HepG2 (cell line): Measurements from ENCODE around the gene GCNT3. TPM values are rescaled to one million over a fixed set of nuclear protein-coding genes. Genes with fewer than 3 reads are reported as not detected.

Source experiments
- ATAC-seq: fragments of 200-7000 bp; cut with Tn5 transposase; 3 replicates; pipeline ENCODE4 v1.9.1; 2020; ENCODE audit warnings: mild to moderate bottlenecking, moderate library complexity
- BruUV-seq: library from RNA; stranded (reverse); fragments of 400-500 nt; replicated peaks from 2 replicates; lab custom pipeline; 2021; lab: Mats Ljungman, UMichigan
- CTCF ChIA-PET: fragments of 300-600 bp; formaldehyde crosslinking; extraction: SDS; loops from one replicate; lab custom pipeline; 2021; ENCODE audit warnings: low total read pairs, inconsistent platforms, low intra/inter-chr PET ratio; lab: Yijun Ruan, JAX
- POLR2A ChIA-PET: fragments of 350-600 bp; sonication (Branson Sonifier 250); formaldehyde crosslinking; loops from one replicate; lab custom pipeline; 2020; ENCODE audit warnings: antibody characterized with exemption, inconsistent platforms; lab: Yijun Ruan, JAX
- DNase-seq: peaks from one replicate; pipeline ENCODE4 v3.0.0-alpha.2; 2015; ENCODE audit warnings: low spot score
- FAIRE-seq: peaks from 3 replicates; lab custom pipeline; 2011; peaks lifted over from hg19 to GRCh38; lab: Jason Lieb, UNC
- H2AFZ ChIP-seq: one replicate; pipeline ENCODE4 v1.6.1; 2011; ENCODE audit warnings: low read length, inconsistent platforms
- H3K27ac ChIP-seq: fragments of 300-600 bp; 3 replicates; pipeline ENCODE4 v1.8.0; 2011; ENCODE audit warnings: mixed run types, mild to moderate bottlenecking, mixed read lengths, low read length, inconsistent platforms; ENCODE audit not compliant: insufficient read depth; ENCODE audit errors: extremely low read length
- H3K27me3 ChIP-seq, 2 experiments: fragments of 200-600 bp in 1 of 2; 2 replicates in 1 of 2; 3 replicates in 1 of 2; pipeline versions ENCODE4 v1.6.0 to v1.8.0; 2011; ENCODE audit warnings: low read length in 2 of 2, mild to moderate bottlenecking in 2 of 2, moderate library complexity in 2 of 2, inconsistent platforms in 1 of 2; ENCODE audit not compliant: insufficient read depth in 2 of 2, control insufficient read depth in 1 of 2
- H3K36me3 ChIP-seq, 2 experiments: fragments of 200-600 bp in 1 of 2; replicated peaks in 1 of 2; 2 replicates in 1 of 2; 3 replicates in 1 of 2; pipeline versions ENCODE4 v1.5.1 to v1.8.0; 2011; ENCODE audit warnings: low read length in 2 of 2, inconsistent platforms in 1 of 2; ENCODE audit not compliant: insufficient read depth in 2 of 2, control insufficient read depth in 1 of 2
- H3K4me1 ChIP-seq: 2 replicates; pipeline ENCODE4 v1.5.1; 2012; ENCODE audit warnings: low read length, inconsistent platforms; ENCODE audit not compliant: insufficient read depth
- H3K4me2 ChIP-seq: 2 replicates; pipeline ENCODE4 v1.6.0; 2011; ENCODE audit warnings: low read depth, low read length, inconsistent platforms
- H3K4me3 ChIP-seq, 3 experiments: fragments of 200-600 bp in 1 of 3; sonication (generic), shearing (Covaris generic) in 1 of 3; replicated peaks in 1 of 3; 2 replicates each; pipeline ENCODE4 v1.5.1; 2011 to 2016; ENCODE audit warnings: low read length in 3 of 3, inconsistent platforms in 2 of 3, low read depth in 2 of 3, mild to moderate bottlenecking in 2 of 3, control low read depth in 1 of 3, mixed read lengths in 1 of 3; ENCODE audit not compliant: insufficient read depth in 1 of 3
- H3K79me2 ChIP-seq: one replicate; pipeline ENCODE4 v1.6.1; 2011; ENCODE audit warnings: low read length, inconsistent platforms; ENCODE audit not compliant: insufficient read depth
- H3K9ac ChIP-seq: 2 replicates; pipeline ENCODE4 v1.6.0; 2011; ENCODE audit warnings: mild to moderate bottlenecking, low read depth, low read length, inconsistent platforms; ENCODE audit not compliant: insufficient read depth
- H3K9me3 ChIP-seq: 2 replicates; pipeline ENCODE4 v1.5.1; 2012; ENCODE audit warnings: mild to moderate bottlenecking, low read length
- H4K20me1 ChIP-seq: 2 replicates; pipeline ENCODE4 v1.6.0; 2011; ENCODE audit warnings: inconsistent platforms, mild to moderate bottlenecking, low read length, moderate library complexity; ENCODE audit not compliant: insufficient read depth
- ARID3A ChIP-seq: IDR thresholded peaks from 2 replicates; pipeline ENCODE4 v1.6.1; 2012; ENCODE audit warnings: low read depth, low read length, improper control_type of control experiment
- ARNT2 ChIP-seq: sonication (generic); formaldehyde crosslinking; IDR thresholded peaks from 2 replicates; pipeline ENCODE4 v1.8.0; 2022; ENCODE audit warnings: mild to moderate bottlenecking, low read depth, missing genetic modification reagents, moderate library complexity
- ASH2L ChIP-seq: fragments of 300-600, 200-600 bp; sonication (generic); IDR thresholded peaks from 2 replicates; pipeline ENCODE4 v1.7.0; 2017; ENCODE audit warnings: low read depth, mild to moderate bottlenecking, moderate library complexity, mixed read lengths, low read length; ENCODE audit not compliant: insufficient read length
- EP300 ChIP-seq, 3 experiments: sonication (generic) in 1 of 3; formaldehyde crosslinking in 1 of 3; IDR thresholded peaks; 2 replicates each; pipeline versions ENCODE4 v1.5.1 to v1.6.1; 2011 to 2020; ENCODE audit warnings: low read depth in 2 of 3, low read length in 2 of 3, borderline replicate concordance in 1 of 3, improper control_type of control experiment in 1 of 3, mild to moderate bottlenecking in 1 of 3, missing genetic modification reagents in 1 of 3, moderate library complexity in 1 of 3
- FOSL2 ChIP-seq: sonication (generic); formaldehyde crosslinking; IDR thresholded peaks from 2 replicates; pipeline ENCODE4 v1.4.0; 2020; ENCODE audit warnings: missing genetic modification reagents
- FOXA1 ChIP-seq, 2 experiments: fragments of 450-650 bp in 1 of 2; sonication (generic) in 1 of 2; formaldehyde crosslinking in 1 of 2; IDR thresholded peaks; 2 replicates each; pipeline versions ENCODE4 v1.4.0 to v1.6.1; 2016 to 2020; ENCODE audit warnings: missing genetic modification reagents in 1 of 2
- FOXP1 ChIP-seq, 2 experiments: fragments of 450-650 bp in 1 of 2; IDR thresholded peaks; 2 replicates each; pipeline ENCODE4 v1.6.1; 2017 to 2018; ENCODE audit warnings: antibody characterized with exemption in 1 of 2
- GATAD2A ChIP-seq: IDR thresholded peaks from 2 replicates; pipeline ENCODE4 v1.6.1; 2016
- GLI4 ChIP-seq: sonication (generic); formaldehyde crosslinking; IDR thresholded peaks from 2 replicates; pipeline ENCODE4 v1.5.1; 2020; ENCODE audit warnings: missing genetic modification reagents, mild to moderate bottlenecking, moderate library complexity, borderline replicate concordance
- HMG20A ChIP-seq: IDR thresholded peaks from 2 replicates; pipeline ENCODE4 v1.6.1; 2016; ENCODE audit warnings: borderline replicate concordance
- MED1 ChIP-seq: sonication (generic); formaldehyde crosslinking; IDR thresholded peaks from 2 replicates; pipeline ENCODE4 v1.4.0; 2020; ENCODE audit warnings: missing genetic modification reagents
- MXD4 ChIP-seq: IDR thresholded peaks from 2 replicates; pipeline ENCODE4 v1.6.1; 2016; ENCODE audit warnings: mild to moderate bottlenecking, missing biosample characterization, missing genetic modification reagents
- SAP130 ChIP-seq: IDR thresholded peaks from 2 replicates; pipeline ENCODE4 v1.6.1; 2016; ENCODE audit warnings: low read depth
- SOX13 ChIP-seq, 3 experiments: fragments of 450-650 bp in 1 of 3; sonication (generic) in 1 of 3; formaldehyde crosslinking in 1 of 3; IDR thresholded peaks in 2 of 3; conservative IDR thresholded peaks in 1 of 3; 2 replicates each; pipeline versions ENCODE4 v1.5.0 to v1.6.1; 2016 to 2020; ENCODE audit warnings: antibody characterized with exemption in 1 of 3, mild to moderate bottlenecking in 1 of 3, missing compliant biosample characterization in 1 of 3, missing genetic modification reagents in 1 of 3, moderate library complexity in 1 of 3
- SPEN ChIP-seq: sonication (generic); formaldehyde crosslinking; IDR thresholded peaks from 2 replicates; pipeline ENCODE4 v1.5.1; 2020; ENCODE audit warnings: low read depth, mild to moderate bottlenecking, missing genetic modification reagents
- THAP8 ChIP-seq: sonication (generic); formaldehyde crosslinking; IDR thresholded peaks from 2 replicates; pipeline ENCODE4 v1.5.1; 2020; ENCODE audit warnings: missing genetic modification reagents, mild to moderate bottlenecking, borderline replicate concordance
- ZNF775 ChIP-seq: sonication (generic); formaldehyde crosslinking; IDR thresholded peaks from 2 replicates; pipeline ENCODE4 v1.4.0; 2020; ENCODE audit warnings: missing genetic modification reagents, mild to moderate bottlenecking, moderate library complexity, borderline replicate concordance
- WGBS: methylation state at CpG from one replicate; pipeline ENCODE4 v1.1.6; 2017; ENCODE audit warnings: low lambda C conversion rate; 5-methylcytosine and 5-hydroxymethylcytosine counted together
- in situ Hi-C: cut with HindIII; loops from 2 replicates; pipeline ENCODE4 v1.10.0; 2017; ENCODE audit warnings: low pct_unique_long_range_greater_than_20kb; ENCODE audit not compliant: extremely low pct_ligation_motif_present
- intact Hi-C: fragments of 100-400 bp; cut with micrococcal nuclease; formaldehyde crosslinking; loops from one replicate; pipeline ENCODE4 v1.10.0; 2022; ENCODE audit not compliant: unreplicated experiment
- polyA plus RNA-seq, 8 experiments: library from polyadenylated mRNA; depleted of rRNA in 3 of 8; stranded (reverse) in 7 of 8; unstranded in 1 of 8; fragments of >200 nt; fragmentation: Illumina TruSeq in 4 of 8; extraction: Trizol in 4 of 8; gene quantifications; 2 replicates each; pipeline versions ENCODE4 v1.2.1 to v1.2.3, GENCODE V29; 2011 to 2016; ENCODE audit warnings: low read depth in 4 of 8, missing spikeins in 1 of 8, mixed read lengths in 1 of 8; ENCODE audit not compliant: insufficient read depth in 1 of 8
- total RNA-seq, 5 experiments: library from RNA; depleted of rRNA; stranded (reverse); fragments of >200 nt; fragmentation: Illumina TruSeq; extraction: Trizol; gene quantifications; 2 replicates each; pipeline ENCODE4 v1.2.3, GENCODE V29; 2016; ENCODE audit warnings: low read depth in 1 of 5
- TF ChIP-seq, protein P1 (sequence below): sonication (generic); formaldehyde crosslinking; IDR thresholded peaks from 2 replicates; pipeline ENCODE4 v1.5.0; 2020; ENCODE audit warnings: mild to moderate bottlenecking, missing genetic modification reagents

The GCNT3 gene
- total and polyA plus RNA-seq, 2 of the 13 experiments (the other 11 are each of a cell fraction or from before 2014, with no cell fraction given), result 6.8 to 9.8 TPM

GRCh38 chr15:59594493-59594942 is 17.1 kb upstream of the GCNT3 start:
- no peaks in the 10 kb centered on the region for H3K36me3 ChIP-seq
- H3K9me3 ChIP-seq, result no peaks in the 10 kb centered on the region
- no peaks in the 10 kb centered on the region for H4K20me1 ChIP-seq
- ChIA-PET POLR2A (interaction anchor here (1.3 to 4.6 kb wide), 5 partner anchors 15 to 94 kb away, joined by 3 to 43 read pairs (median 7); partner anchors contain the start of genes BNIP2, GCNT3 and GTF2A2), CTCF (no interaction called here)
- intact Hi-C loops, result loop anchor here (1.0 kb wide), 2 partner anchors 17 to 40 kb away; partner anchors contain the start of gene GCNT3
- no peaks in the 10 kb centered on the region for H3K79me2 ChIP-seq
- H3K9ac ChIP-seq, result peak overlapping the region; percentile 42
- H3K4me1 ChIP-seq, result peaks cover 39% of the 10 kb centered on the region
- no TSS peak for BruUV-seq
- peak; percentile 85 for ATAC-seq
- peak overlapping the region; percentile 65 for H3K4me2 ChIP-seq
- peak overlapping the region; percentile 25 for H2AFZ ChIP-seq
- 0 out of 6 replicates have a peak overlapping the region, but pooled peaks of 1 of the 3 experiments have one; percentile 49 for H3K4me3 ChIP-seq
- WGBS, result 12% methylated on average over 3 of the region's 3 CpGs
- H3K27me3 ChIP-seq, result no peaks in the 10 kb centered on the region
- peak; percentile 84 for DNase-seq
- peak overlapping the region; percentile 56 for H3K27ac ChIP-seq
- peak; percentile 94 for FAIRE-seq
- in situ Hi-C loops, result no loop called here
- TF ChIP-seq THAP8 (CRISPR knock-in tag) (no peak), GATAD2A (CRISPR knock-in tag) (peak; percentile 59), ZNF775 (CRISPR knock-in tag) (no peak), EP300 (IDR thresholded peaks at IDR 0.05; ENCODE audit: low read depth in 2 of 2, low read length in 2 of 2) (peak in 1 of 2 experiments; percentile 41; a peak in 1 of 4 replicates), EP300 (CRISPR knock-in tag; IDR thresholded peaks at IDR 0.05; ENCODE audit: borderline replicate concordance) (no peak), FOXP1 (IDR thresholded peaks at IDR 0.05) (no peak), FOXP1 (CRISPR knock-in tag; IDR thresholded peaks at IDR 0.05) (peak; percentile 5; the same call in 1 of the 2 replicates), SAP130 (peak; percentile 31; the same call in 1 of the 2 replicates), SOX13 (IDR thresholded peaks at IDR 0.05) (no peak), SOX13 (CRISPR knock-in tag; conservative IDR thresholded peaks at IDR 0.05 in 1 of 2, IDR thresholded peaks at IDR 0.05 in 1 of 2) (peak in 1 of 2 experiments; percentile 63; a peak in 1 of 4 replicates), ARNT2 (no peak), HMG20A (CRISPR knock-in tag) (peak; percentile 53; the same call in 1 of the 2 replicates), MED1 (CRISPR knock-in tag) (0 out of 2 replicates have a peak, but pooled peaks have one; percentile 10), ARID3A (peak; percentile 45; the same call in 1 of the 2 replicates), ASH2L (peak; percentile 16), FOSL2 (CRISPR knock-in tag) (peak; percentile 83), SPEN (CRISPR knock-in tag) (no peak), MXD4 (no peak), GLI4 (CRISPR knock-in tag) (0 out of 2 replicates have a peak, but pooled peaks have one; percentile 51), FOXA1 (IDR thresholded peaks at IDR 0.05) (no peak), FOXA1 (CRISPR knock-in tag; IDR thresholded peaks at IDR 0.05) (peak; percentile 32; the same call in 1 of the 2 replicates)
- TF ChIP-seq, protein P1, sequence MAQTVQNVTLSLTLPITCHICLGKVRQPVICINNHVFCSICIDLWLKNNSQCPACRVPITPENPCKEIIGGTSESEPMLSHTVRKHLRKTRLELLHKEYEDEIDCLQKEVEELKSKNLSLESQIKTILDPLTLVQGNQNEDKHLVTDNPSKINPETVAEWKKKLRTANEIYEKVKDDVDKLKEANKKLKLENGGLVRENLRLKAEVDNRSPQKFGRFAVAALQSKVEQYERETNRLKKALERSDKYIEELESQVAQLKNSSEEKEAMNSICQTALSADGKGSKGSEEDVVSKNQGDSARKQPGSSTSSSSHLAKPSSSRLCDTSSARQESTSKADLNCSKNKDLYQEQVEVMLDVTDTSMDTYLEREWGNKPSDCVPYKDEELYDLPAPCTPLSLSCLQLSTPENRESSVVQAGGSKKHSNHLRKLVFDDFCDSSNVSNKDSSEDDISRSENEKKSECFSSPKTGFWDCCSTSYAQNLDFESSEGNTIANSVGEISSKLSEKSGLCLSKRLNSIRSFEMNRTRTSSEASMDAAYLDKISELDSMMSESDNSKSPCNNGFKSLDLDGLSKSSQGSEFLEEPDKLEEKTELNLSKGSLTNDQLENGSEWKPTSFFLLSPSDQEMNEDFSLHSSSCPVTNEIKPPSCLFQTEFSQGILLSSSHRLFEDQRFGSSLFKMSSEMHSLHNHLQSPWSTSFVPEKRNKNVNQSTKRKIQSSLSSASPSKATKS (CRISPR knock-in tag), result no peak
